22Rv1 (cell line): Measurements from ENCODE around the gene KIF6.

Experiments
- ZFX ChIP-seq: fragments of 450-650 bp; IDR thresholded peaks from 2 replicates; pipeline ENCODE4 v1.6.1; 2017; ENCODE audit warnings: antibody characterized with exemption, borderline replicate concordance
- TF ChIP-seq, protein P1 (sequence below): fragments of 450-650 bp; IDR thresholded peaks from 2 replicates; pipeline ENCODE4 v1.5.1; 2017; ENCODE audit warnings: mild to moderate bottlenecking

DNA sequence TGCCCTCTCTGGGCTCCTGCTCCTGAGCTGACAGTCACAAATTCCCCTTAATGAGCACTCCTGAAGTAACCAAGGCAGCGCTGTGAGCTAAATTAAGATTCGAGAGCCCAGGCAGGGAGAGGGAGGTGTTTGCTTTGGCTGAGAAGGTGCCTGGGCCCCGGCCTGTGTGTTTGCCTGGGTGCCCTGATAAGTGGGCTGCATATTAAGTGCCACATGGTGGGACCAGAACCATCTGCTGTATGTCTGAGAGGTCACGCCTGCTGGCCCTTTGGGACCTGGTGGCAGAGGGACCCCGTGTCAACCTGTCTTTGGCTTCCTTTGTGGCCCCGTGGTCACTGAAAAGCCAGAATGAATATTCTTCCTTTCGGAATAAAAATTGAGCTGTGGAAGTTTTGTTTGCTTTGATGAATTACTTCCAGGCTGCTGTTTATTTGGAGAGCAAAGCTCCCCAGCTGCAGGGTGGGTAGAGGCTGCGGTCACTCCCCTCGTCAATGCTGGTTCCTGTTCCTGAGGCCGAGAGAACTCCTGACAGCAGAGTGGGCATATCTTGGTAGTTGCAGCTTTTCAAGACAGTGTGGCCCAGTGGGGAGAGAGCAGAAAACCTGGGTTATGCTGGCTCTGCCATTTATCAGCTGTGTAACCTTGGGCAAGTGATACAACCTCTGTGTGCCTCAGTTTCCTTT is 385.2 kb downstream of the KIF6 start:
- TF ChIP-seq, protein P1, sequence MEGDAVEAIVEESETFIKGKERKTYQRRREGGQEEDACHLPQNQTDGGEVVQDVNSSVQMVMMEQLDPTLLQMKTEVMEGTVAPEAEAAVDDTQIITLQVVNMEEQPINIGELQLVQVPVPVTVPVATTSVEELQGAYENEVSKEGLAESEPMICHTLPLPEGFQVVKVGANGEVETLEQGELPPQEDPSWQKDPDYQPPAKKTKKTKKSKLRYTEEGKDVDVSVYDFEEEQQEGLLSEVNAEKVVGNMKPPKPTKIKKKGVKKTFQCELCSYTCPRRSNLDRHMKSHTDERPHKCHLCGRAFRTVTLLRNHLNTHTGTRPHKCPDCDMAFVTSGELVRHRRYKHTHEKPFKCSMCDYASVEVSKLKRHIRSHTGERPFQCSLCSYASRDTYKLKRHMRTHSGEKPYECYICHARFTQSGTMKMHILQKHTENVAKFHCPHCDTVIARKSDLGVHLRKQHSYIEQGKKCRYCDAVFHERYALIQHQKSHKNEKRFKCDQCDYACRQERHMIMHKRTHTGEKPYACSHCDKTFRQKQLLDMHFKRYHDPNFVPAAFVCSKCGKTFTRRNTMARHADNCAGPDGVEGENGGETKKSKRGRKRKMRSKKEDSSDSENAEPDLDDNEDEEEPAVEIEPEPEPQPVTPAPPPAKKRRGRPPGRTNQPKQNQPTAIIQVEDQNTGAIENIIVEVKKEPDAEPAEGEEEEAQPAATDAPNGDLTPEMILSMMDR: no peak
- no peak for TF ChIP-seq ZFX
